Stimulated activated effector memory CD8-positive, alpha-beta T cell treated with anti-CD3 and anti-CD28 coated beads, Interleukin-12 subunit alpha, Interleukin-12 subunit beta, amount 100 ng/mL, for 72 hours (primary cell): ENCODE results near the gene TPBGL.

Source experiments
- ATAC-seq: fragments of 150-1000 bp; cut with Tn5 transposase; 2 replicates; pipeline ENCODE4 v1.10.0; 2021
- DNase-seq, 2 donors: peaks; one replicate each; pipeline ENCODE4 v3.0.0; 2021 to 2022; ENCODE audit warnings: low spot score in 2 of 2
- H3K27ac Mint-ChIP-seq: one replicate; pipeline ENCODE4 v1.8.0; 2022; ENCODE audit warnings: mild to moderate bottlenecking, mixed read lengths
- H3K36me3 Mint-ChIP-seq: one replicate; pipeline ENCODE4 v1.8.0; 2022; ENCODE audit warnings: mild to moderate bottlenecking, mixed read lengths
- H3K4me1 Mint-ChIP-seq: one replicate; pipeline ENCODE4 v1.8.0; 2022; ENCODE audit warnings: mixed read lengths
- H3K4me3 Mint-ChIP-seq: one replicate; pipeline ENCODE4 v1.8.0; 2022; ENCODE audit warnings: mild to moderate bottlenecking, mixed read lengths
- H3K9me3 Mint-ChIP-seq: one replicate; pipeline ENCODE4 v1.8.0; 2022; ENCODE audit warnings: mixed read lengths

TPBGL gene, protein sequence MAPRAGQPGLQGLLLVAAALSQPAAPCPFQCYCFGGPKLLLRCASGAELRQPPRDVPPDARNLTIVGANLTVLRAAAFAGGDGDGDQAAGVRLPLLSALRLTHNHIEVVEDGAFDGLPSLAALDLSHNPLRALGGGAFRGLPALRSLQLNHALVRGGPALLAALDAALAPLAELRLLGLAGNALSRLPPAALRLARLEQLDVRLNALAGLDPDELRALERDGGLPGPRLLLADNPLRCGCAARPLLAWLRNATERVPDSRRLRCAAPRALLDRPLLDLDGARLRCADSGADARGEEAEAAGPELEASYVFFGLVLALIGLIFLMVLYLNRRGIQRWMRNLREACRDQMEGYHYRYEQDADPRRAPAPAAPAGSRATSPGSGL

GRCh38 chr11:75240311-75241035 lies at the start of gene TPBGL:
Gene TPBGL (plus strand): TSS chr11:75240774. CDS start chr11:75241050, 276 bp downstream.
- Mint-ChIP-seq H3K4me3 (peak within 1 kb of the TSS; percentile 73), H3K27ac (no peak within 1 kb of the TSS), H3K36me3 (no peaks in the 10 kb centered on the region), H3K9me3 (no peaks in the 10 kb centered on the region), H3K4me1 (peaks cover 14% of the 10 kb centered on the region)
- ATAC-seq (no peak), DNase-seq (no peak)

DNA sequence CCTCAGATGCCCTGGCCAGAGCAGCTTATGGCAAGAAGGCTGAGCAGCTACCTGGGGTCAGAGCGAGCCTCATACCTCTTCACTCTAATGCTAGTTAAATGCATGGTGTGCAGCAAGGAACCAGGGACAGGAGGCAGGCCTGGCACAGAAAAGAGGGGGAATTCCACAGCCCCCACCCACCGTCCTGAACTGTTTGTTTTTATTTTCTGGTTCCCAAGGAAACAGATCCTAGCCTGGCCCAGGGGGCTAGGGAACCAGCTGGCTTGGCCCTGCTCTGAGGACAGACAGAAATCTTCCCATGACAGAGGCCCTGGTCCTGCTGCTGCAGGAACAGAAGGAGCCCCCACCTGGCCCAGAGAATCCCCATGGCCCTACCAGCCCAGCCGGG lies 49.2 kb upstream of the TPBGL start:
- no peak for ATAC-seq
- no peak for DNase-seq
- H3K36me3 Mint-ChIP-seq, result no peaks in the 10 kb centered on the region
- H3K4me1 Mint-ChIP-seq, result no peaks in the 10 kb centered on the region
- H3K27ac Mint-ChIP-seq, result no peak overlapping the region
- H3K9me3 Mint-ChIP-seq, result no peaks in the 10 kb centered on the region
- H3K4me3 Mint-ChIP-seq, result no peak overlapping the region

DNA sequence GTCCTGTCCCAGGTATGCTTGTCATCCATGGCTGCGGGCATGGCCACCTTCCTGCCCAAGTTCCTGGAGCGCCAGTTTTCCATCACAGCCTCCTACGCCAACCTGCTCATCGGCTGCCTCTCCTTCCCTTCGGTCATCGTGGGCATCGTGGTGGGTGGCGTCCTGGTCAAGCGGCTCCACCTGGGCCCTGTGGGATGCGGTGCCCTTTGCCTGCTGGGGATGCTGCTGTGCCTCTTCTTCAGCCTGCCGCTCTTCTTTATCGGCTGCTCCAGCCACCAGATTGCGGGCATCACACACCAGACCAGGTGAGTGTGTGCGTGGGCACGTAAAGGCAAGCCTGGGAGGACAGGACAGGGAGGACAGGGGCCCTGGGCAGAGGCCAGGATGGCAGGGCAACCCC lies 47.3 kb upstream of the TPBGL start:
- H3K27ac Mint-ChIP-seq, result no peak overlapping the region
- H3K4me1 Mint-ChIP-seq, result no peaks in the 10 kb centered on the region
- no peaks in the 10 kb centered on the region for H3K36me3 Mint-ChIP-seq
- ATAC-seq (no peak), DNase-seq (no peak)
- no peak overlapping the region for H3K4me3 Mint-ChIP-seq
- H3K9me3 Mint-ChIP-seq, result no peaks in the 10 kb centered on the region

- Mint-ChIP-seq H3K4me1 (no peaks in the 10 kb centered on the region), H3K4me3 (no peak overlapping the region), H3K9me3 (no peaks in the 10 kb centered on the region), H3K27ac (peak overlapping the region; percentile 20), H3K36me3 (no peaks in the 10 kb centered on the region)
- peak; percentile 25 for ATAC-seq
- no peak for DNase-seq
Measured at GRCh38 chr11:75193711-75194110, 46.9 kb upstream of the TPBGL start.

GRCh38 chr11:75194147-75194546 lies 46.4 kb upstream of the TPBGL start:
- H3K36me3 Mint-ChIP-seq, result no peaks in the 10 kb centered on the region
- H3K9me3 Mint-ChIP-seq, result no peaks in the 10 kb centered on the region
- DNase-seq, result no peak
- H3K4me1 Mint-ChIP-seq, result no peaks in the 10 kb centered on the region
- no peak overlapping the region for H3K27ac Mint-ChIP-seq
- no peak overlapping the region for H3K4me3 Mint-ChIP-seq
- no peak for ATAC-seq

DNA sequence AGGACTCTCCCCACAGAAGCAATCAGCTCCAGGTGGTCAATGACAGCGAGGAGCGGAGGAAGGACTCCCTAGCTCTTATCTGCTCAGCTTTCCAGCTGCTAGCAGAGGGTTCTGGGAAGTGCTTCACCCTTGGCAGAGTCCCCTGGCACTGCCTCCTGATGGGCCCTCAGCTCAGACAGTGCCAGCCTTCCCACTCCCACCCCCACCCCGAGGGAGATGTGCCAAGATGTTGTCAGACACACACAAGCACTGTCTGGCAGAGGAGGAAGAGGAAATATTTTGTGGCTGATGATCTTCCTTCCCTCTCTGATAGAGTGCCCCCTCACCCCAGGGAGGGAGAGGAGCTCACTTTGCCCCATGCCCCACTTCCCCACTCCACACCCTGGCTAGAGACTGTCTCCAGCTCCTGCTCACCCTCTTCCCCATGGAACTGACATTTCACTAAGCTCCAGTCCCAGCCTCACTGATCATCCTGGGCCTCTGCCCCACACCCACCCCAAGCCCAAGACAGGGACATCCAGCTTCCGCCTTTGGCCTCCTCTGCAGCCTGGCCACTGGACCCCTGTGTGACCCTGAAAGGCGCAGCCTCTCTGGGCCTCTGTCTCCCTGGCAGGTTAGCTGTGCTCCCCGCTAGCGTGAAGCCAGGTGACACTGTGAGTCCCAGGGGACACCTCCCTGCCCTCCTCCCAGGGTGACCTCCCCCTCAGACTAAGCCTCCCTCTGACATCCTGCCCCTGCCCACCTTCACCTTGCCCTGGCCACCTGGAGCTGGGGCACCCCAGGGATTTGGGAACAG lies 45.2 kb upstream of the TPBGL start:
- DNase-seq, result no peak
- Mint-ChIP-seq H3K4me1 (no peaks in the 10 kb centered on the region), H3K9me3 (no peaks in the 10 kb centered on the region), H3K36me3 (no peaks in the 10 kb centered on the region), H3K4me3 (no peak overlapping the region), H3K27ac (no peak overlapping the region)
- no peak for ATAC-seq

DNA sequence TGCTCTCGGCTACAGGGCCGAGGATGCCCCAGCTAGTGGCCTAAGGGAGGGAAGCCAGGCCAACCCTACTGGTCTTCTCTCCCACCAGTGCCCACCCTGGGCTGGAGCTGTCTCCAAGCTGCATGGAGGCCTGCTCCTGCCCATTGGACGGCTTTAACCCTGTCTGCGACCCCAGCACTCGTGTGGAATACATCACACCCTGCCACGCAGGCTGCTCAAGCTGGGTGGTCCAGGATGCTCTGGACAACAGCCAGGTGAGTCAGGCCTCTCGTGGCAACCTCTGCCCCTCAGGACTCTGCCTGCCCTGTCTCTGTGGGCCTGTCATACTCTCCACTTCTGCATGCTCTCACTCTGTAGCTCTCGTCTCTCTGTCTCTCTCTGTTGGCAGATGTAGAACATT lies 44.1 kb upstream of the TPBGL start:
- Mint-ChIP-seq H3K36me3 (no peaks in the 10 kb centered on the region), H3K27ac (peak overlapping the region; percentile 53), H3K4me1 (no peaks in the 10 kb centered on the region), H3K4me3 (no peak overlapping the region), H3K9me3 (no peaks in the 10 kb centered on the region)
- no peak for DNase-seq
- ATAC-seq, result no peak

- no peaks in the 10 kb centered on the region for H3K9me3 Mint-ChIP-seq
- DNase-seq (no peak), ATAC-seq (no peak)
- no peak overlapping the region for H3K4me3 Mint-ChIP-seq
- no peaks in the 10 kb centered on the region for H3K36me3 Mint-ChIP-seq
- H3K27ac Mint-ChIP-seq, result no peak overlapping the region
- no peaks in the 10 kb centered on the region for H3K4me1 Mint-ChIP-seq
Measured at GRCh38 chr11:75197512-75198277, 42.9 kb upstream of the TPBGL start.

GRCh38 chr11:75198278-75198973 lies 42.1 kb upstream of the TPBGL start:
- DNase-seq (no peak), ATAC-seq (no peak)
- Mint-ChIP-seq H3K4me1 (no peaks in the 10 kb centered on the region), H3K4me3 (no peak overlapping the region), H3K9me3 (no peaks in the 10 kb centered on the region), H3K27ac (no peak overlapping the region), H3K36me3 (no peaks in the 10 kb centered on the region)

GRCh38 chr11:75199412-75199955 lies 41.1 kb upstream of the TPBGL start:
- no peaks in the 10 kb centered on the region for H3K9me3 Mint-ChIP-seq
- peak overlapping the region; percentile 33 for H3K27ac Mint-ChIP-seq
- DNase-seq, result no peak

GRCh38 chr11:75200051-75200450 lies 40.5 kb upstream of the TPBGL start:
- no peak for ATAC-seq
- H3K4me3 Mint-ChIP-seq, result no peak overlapping the region
- H3K36me3 Mint-ChIP-seq, result no peaks in the 10 kb centered on the region
- no peaks in the 10 kb centered on the region for H3K4me1 Mint-ChIP-seq
- no peak for DNase-seq
- H3K9me3 Mint-ChIP-seq, result no peaks in the 10 kb centered on the region
- no peak overlapping the region for H3K27ac Mint-ChIP-seq

More at GRCh38 chr11:75199412-75199955, 41.1 kb upstream of the TPBGL start:
- no peaks in the 10 kb centered on the region for H3K4me1 Mint-ChIP-seq
- no peak for ATAC-seq
- H3K36me3 Mint-ChIP-seq, result no peaks in the 10 kb centered on the region
- no peak overlapping the region for H3K4me3 Mint-ChIP-seq

GRCh38 chr11:75200531-75200930 lies 40.0 kb upstream of the TPBGL start:
- Mint-ChIP-seq H3K36me3 (no peaks in the 10 kb centered on the region), H3K9me3 (no peaks in the 10 kb centered on the region), H3K4me3 (no peak overlapping the region), H3K27ac (no peak overlapping the region), H3K4me1 (no peaks in the 10 kb centered on the region)
- ATAC-seq, result no peak
- DNase-seq, result no peak

DNA sequence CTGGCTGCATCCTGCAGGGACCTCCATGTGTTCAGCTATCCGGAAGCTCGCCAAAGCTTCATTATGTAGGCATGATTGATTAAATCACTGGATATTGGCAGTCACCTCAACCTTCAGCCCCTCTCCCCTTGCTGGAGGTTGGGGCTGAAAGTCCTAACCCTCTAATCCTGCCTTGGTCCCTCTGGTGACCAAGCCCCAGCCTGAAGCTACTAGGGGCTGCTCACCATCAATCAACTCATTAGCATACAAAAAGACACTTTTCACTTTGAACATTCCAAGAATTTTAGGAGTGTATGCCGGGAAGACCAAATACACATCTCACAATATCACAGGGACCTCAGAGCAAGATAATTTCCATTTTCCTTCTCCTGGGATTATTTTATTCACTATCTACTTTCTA lies 38.8 kb upstream of the TPBGL start:
- ATAC-seq (no peak), DNase-seq (no peak)
- Mint-ChIP-seq H3K4me3 (no peak overlapping the region), H3K27ac (peak overlapping the region; percentile 32), H3K4me1 (no peaks in the 10 kb centered on the region), H3K36me3 (no peaks in the 10 kb centered on the region), H3K9me3 (no peaks in the 10 kb centered on the region)

DNA sequence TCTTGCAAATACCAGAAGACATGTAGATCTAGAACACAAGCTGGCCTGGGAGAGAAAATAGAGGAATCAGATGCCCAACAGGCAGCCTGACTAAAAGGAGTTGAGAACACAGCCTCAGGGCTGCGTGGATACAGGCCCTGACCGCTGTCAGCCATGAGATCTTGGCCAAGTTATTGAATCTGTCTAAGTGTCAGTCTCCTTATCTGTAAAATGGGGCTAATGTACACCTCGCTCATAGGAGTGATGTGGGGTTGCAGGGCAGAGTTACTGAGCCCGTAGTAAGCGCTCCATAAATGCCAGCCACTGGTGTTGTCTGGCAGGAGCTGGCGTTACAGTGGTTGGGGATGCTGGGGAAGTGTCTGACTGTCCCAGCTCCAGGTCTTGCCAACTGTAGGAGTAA lies 38.4 kb upstream of the TPBGL start:
- no peak for ATAC-seq
- no peaks in the 10 kb centered on the region for H3K9me3 Mint-ChIP-seq
- no peak for DNase-seq
- no peaks in the 10 kb centered on the region for H3K4me1 Mint-ChIP-seq
- no peaks in the 10 kb centered on the region for H3K36me3 Mint-ChIP-seq
- peak overlapping the region; percentile 32 for H3K27ac Mint-ChIP-seq
- no peak overlapping the region for H3K4me3 Mint-ChIP-seq
